ENCODE data around the gene RPSA. TPM values are rescaled to one million over a fixed set of nuclear protein-coding genes. Genes with fewer than 3 reads are reported as not detected.
"Not testable (repeated sequence)": the region's sequence is repeated elsewhere in the genome, so short reads cannot be mapped to it uniquely, and the experiment has no call there.

The RPSA gene
- total RNA-seq, 4 donors from 2014 or later = 460 to 1,003 (median 843) TPM

DNA sequence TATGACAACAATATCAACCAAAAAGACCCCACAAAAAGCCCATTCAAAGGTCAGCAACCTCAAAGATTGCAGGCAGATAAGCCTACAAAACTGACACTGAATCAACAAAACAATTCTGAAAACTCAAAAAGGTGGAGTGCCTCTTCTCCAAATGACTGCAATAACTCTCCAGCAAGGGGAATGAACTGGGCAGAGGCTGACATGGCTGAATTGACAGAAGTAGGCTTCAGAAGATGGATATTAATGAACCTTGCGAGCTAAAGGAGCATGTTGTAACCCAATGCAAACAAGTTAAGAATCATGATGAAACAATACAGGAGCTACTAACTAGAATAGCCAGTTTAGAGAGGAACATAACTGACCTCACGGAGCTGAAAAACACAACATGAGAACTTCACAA lies 43.7 kb upstream of the RPSA start:
- Histone ChIP-seq H3K27me3 (no peaks in the 10 kb centered on the region), H3K9me3 (no peaks in the 10 kb centered on the region), H3K4me3 (no peak overlapping the region), H3K36me3 (no peaks in the 10 kb centered on the region), H3K27ac (no peak overlapping the region), H3K4me1 (no peaks in the 10 kb centered on the region)
- intact Hi-C loops (cut with DNase I; ENCODE audit: low total_unique reads) (no loop called here), in situ Hi-C loops (cut with MboI; ENCODE audit: low pct_ligation_motif_present in 1 of 4, low pct_unique_long_range_greater_than_20kb in 1 of 4, low sequenced_read_pairs in 3 of 4) (no loop called here)
- 91 to 94% methylated on average over 2 of the region's 2 CpGs for WGBS, 2 donors (ENCODE audit: low coverage in 1 of 2)
- TF ChIP-seq, protein P1, sequence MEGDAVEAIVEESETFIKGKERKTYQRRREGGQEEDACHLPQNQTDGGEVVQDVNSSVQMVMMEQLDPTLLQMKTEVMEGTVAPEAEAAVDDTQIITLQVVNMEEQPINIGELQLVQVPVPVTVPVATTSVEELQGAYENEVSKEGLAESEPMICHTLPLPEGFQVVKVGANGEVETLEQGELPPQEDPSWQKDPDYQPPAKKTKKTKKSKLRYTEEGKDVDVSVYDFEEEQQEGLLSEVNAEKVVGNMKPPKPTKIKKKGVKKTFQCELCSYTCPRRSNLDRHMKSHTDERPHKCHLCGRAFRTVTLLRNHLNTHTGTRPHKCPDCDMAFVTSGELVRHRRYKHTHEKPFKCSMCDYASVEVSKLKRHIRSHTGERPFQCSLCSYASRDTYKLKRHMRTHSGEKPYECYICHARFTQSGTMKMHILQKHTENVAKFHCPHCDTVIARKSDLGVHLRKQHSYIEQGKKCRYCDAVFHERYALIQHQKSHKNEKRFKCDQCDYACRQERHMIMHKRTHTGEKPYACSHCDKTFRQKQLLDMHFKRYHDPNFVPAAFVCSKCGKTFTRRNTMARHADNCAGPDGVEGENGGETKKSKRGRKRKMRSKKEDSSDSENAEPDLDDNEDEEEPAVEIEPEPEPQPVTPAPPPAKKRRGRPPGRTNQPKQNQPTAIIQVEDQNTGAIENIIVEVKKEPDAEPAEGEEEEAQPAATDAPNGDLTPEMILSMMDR (IDR thresholded peaks at IDR 0.05) = no peak
- DNase-seq = no peak

- H3K4me3 ChIP-seq; in situ Hi-C loops (cut with MboI; ENCODE audit: low pct_ligation_motif_present in 1 of 4, low pct_unique_long_range_greater_than_20kb in 1 of 4, low sequenced_read_pairs in 3 of 4); H3K27ac ChIP-seq; H3K4me1 ChIP-seq; H3K9me3 ChIP-seq; H3K36me3 ChIP-seq; intact Hi-C loops (cut with DNase I; ENCODE audit: low total_unique reads); H3K27me3 ChIP-seq; DNase-seq: not testable (repeated sequence)
- 81% methylated on average over 4 of the region's 4 CpGs; no CpG with 5 or more reads in 1 of the 2 donors for WGBS, 2 donors (ENCODE audit: low coverage in 1 of 2)
Observed at GRCh38 chr3:39370450-39370849, 36.1 kb upstream of the RPSA start.

DNA sequence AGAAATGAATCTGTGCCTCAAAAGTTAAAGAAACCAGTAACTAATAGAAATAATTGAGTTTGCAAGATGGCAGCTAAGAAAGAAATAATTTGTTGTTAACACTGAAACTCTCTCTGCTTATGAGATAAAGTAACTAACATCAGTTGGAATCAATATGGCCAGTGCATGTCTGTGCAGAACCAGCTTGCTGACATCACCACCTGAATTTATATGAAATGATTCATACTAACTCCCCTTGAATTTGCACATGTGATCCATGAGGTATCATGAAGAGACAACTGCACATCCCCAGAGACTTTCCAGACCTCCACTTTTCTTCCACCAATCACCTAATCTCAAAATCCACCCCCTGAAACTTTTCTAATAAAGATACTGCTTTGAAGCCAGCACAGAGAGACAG lies 33.7 kb upstream of the RPSA start:
- in situ Hi-C loops (cut with MboI; ENCODE audit: low pct_ligation_motif_present in 1 of 4, low pct_unique_long_range_greater_than_20kb in 1 of 4, low sequenced_read_pairs in 3 of 4) = no loop called here
- H3K36me3 ChIP-seq = no peaks in the 10 kb centered on the region
- no peaks in the 10 kb centered on the region for H3K27me3 ChIP-seq
- no peak overlapping the region for H3K4me3 ChIP-seq
- H3K9me3 ChIP-seq = no peaks in the 10 kb centered on the region
- H3K4me1 ChIP-seq = peaks cover 0 to 3% (median 0%) of the 10 kb centered on the region in 4 donors
- TF ChIP-seq POLR2A (IDR thresholded peaks at IDR 0.05) (no peak), POLR2AphosphoS5 (IDR thresholded peaks at IDR 0.05) (no peak), EP300 (IDR thresholded peaks at IDR 0.05; ENCODE audit: low read depth) (no peak)
- TF ChIP-seq, protein P1 (IDR thresholded peaks at IDR 0.05) = no peak
- H3K27ac ChIP-seq = no peak overlapping the region
- no peak for DNase-seq
- intact Hi-C loops (cut with DNase I; ENCODE audit: low total_unique reads) = no loop called here

DNA sequence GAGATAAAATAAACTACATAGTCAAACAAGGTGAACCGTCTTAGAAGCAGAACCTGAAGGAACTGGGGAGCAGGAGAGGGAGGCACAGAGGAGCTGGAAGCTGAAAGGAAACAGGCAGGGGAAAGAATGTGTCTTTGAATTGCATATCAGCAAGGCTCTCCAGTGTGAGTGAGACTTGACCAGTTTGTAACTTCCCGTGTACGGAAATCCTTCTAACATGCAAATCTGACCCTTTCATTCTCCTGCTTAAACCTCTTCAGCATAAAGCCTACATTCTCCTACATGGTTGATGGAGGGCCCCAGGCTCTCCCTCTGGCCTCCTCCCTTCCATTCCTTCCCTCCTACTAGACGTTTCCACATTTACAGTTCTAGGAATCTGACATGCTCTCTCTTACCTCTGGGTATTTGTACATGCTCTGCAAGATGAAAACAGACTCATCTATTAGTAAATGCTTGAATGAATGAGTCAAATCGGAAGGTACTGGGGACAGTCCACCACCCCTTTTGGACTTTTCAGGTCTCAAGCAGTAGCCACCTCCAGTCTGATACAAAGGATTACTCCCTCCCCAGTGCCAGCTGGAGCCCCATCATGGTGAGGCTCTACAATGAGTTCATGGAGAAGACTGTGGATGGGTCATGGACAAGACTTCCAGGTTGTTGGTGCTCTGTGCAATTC lies 29.4 kb upstream of the RPSA start:
- TF ChIP-seq POLR2AphosphoS5 (IDR thresholded peaks at IDR 0.05) (no peak), POLR2A (IDR thresholded peaks at IDR 0.05) (no peak), EP300 (IDR thresholded peaks at IDR 0.05; ENCODE audit: low read depth) (no peak)
- TF ChIP-seq, protein P1 (IDR thresholded peaks at IDR 0.05) = no peak
- 60 to 67% methylated on average over 4 to 5 of the region's 5 CpGs for WGBS, 2 donors (ENCODE audit: low coverage in 1 of 2)
- no peak overlapping the region for H3K27ac ChIP-seq
- no peaks in the 10 kb centered on the region for H3K36me3 ChIP-seq
- peaks cover 0 to 8% (median 0%) of the 10 kb centered on the region in 4 donors for H3K4me1 ChIP-seq
- H3K9me3 ChIP-seq = no peaks in the 10 kb centered on the region
- intact Hi-C loops (cut with DNase I; ENCODE audit: low total_unique reads) = no loop called here
- no peak for DNase-seq
- no peak overlapping the region for H3K4me3 ChIP-seq
- H3K27me3 ChIP-seq = no peaks in the 10 kb centered on the region
- in situ Hi-C loops (cut with MboI; ENCODE audit: low pct_ligation_motif_present in 1 of 4, low pct_unique_long_range_greater_than_20kb in 1 of 4, low sequenced_read_pairs in 3 of 4) = loop anchor here (25.0 kb wide), 2 partner anchors 165 to 190 kb away; partner anchors contain the start of gene XIRP1 (in 3 of the 4)

DNA sequence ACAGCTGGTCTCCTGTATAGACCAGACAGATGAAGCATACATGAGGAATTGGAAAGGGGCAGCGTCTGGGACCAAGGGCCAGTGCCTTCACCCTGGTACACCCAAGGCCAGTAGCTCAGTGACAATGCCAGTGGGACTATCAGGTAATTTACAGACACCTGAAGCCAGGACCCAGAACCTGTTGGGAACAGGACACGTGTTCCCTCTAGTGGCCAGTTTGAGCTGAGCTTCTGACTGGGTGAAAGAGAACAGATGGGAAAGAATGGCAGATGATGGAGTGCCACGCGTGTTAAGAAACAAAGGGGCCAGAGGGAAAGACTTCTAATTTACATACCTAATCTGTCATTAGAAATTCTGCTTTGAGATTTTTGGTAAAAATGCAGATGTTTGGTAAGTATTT lies 28.4 kb upstream of the RPSA start:
- in situ Hi-C loops (cut with MboI; ENCODE audit: low pct_ligation_motif_present in 1 of 4, low pct_unique_long_range_greater_than_20kb in 1 of 4, low sequenced_read_pairs in 3 of 4) = loop anchor here (25.0 kb wide), 2 partner anchors 166 to 191 kb away; partner anchors contain the start of gene XIRP1 (in 3 of the 4)
- no peaks in the 10 kb centered on the region for H3K27me3 ChIP-seq
- no peak overlapping the region for H3K4me3 ChIP-seq
- H3K4me1 ChIP-seq = peaks cover 0 to 16% (median 7%) of the 10 kb centered on the region in 4 donors
- no peaks in the 10 kb centered on the region for H3K36me3 ChIP-seq
- no peak overlapping the region for H3K27ac ChIP-seq
- 13 to 29% methylated on average over 4 of the region's 4 CpGs for WGBS, 2 donors (ENCODE audit: low coverage in 1 of 2)
- TF ChIP-seq, protein P1 (IDR thresholded peaks at IDR 0.05) = peak; percentile 53 to 83 (median 66)
- TF ChIP-seq POLR2A (IDR thresholded peaks at IDR 0.05) = no peak
- no peaks in the 10 kb centered on the region for H3K9me3 ChIP-seq
- DNase-seq = peak; percentile 78
- intact Hi-C loops (cut with DNase I; ENCODE audit: low total_unique reads) = no loop called here

Data from transverse colon (tissue), 4 donors.